Subcutaneous adipose tissue (tissue), 4 donors: Measurements from ENCODE around the gene ATL1. TPM values are rescaled to one million over a fixed set of nuclear protein-coding genes. Genes with fewer than 3 reads are reported as not detected.

Source experiments
- total RNA-seq, 4 donors: library from RNA; depleted of rRNA; stranded (reverse); fragments of >200 nt; gene quantifications; one replicate each; pipeline ENCODE4 v1.1.0, GENCODE V29; 2016
- TF ChIP-seq, protein P1 (sequence below): fragments of 450-650 bp; IDR thresholded peaks from one replicate; pipeline ENCODE4 v1.5.1; 2016; ENCODE audit warnings: low read depth, mild to moderate bottlenecking, control low read depth, antibody characterized with exemption, moderate library complexity

Gene ATL1
- total RNA-seq, 4 donors from 2014 or later, result 2.4 to 5.4 (median 4.9) TPM

DNA sequence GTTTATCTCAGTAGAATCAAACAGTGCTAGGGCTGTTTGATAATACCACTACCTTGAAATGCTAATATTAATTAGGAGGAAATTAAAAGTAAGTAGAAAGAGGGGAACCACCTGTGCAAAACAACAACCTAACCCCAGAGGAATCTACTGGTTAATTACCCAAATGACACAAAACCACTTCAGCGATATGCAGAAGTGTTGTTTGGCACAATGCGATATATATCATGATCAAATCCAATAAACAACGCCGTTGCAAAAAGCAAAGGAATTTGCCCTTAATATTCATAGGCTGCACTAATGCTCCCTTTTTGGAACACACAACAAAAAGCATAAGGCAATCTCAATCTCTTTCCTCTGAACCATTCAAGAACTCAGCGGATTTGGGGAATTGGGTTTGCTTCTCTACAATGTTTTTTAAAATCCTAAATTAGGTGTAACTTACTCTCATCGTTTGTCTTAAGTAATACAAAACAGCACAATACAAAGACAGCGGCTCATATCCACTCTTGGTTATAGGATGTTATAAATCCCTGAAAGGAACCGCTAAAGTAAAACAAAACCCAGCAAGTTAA lies 29.1 kb upstream of the ATL1 start:
- TF ChIP-seq, protein P1, sequence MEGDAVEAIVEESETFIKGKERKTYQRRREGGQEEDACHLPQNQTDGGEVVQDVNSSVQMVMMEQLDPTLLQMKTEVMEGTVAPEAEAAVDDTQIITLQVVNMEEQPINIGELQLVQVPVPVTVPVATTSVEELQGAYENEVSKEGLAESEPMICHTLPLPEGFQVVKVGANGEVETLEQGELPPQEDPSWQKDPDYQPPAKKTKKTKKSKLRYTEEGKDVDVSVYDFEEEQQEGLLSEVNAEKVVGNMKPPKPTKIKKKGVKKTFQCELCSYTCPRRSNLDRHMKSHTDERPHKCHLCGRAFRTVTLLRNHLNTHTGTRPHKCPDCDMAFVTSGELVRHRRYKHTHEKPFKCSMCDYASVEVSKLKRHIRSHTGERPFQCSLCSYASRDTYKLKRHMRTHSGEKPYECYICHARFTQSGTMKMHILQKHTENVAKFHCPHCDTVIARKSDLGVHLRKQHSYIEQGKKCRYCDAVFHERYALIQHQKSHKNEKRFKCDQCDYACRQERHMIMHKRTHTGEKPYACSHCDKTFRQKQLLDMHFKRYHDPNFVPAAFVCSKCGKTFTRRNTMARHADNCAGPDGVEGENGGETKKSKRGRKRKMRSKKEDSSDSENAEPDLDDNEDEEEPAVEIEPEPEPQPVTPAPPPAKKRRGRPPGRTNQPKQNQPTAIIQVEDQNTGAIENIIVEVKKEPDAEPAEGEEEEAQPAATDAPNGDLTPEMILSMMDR, result no peak

DNA sequence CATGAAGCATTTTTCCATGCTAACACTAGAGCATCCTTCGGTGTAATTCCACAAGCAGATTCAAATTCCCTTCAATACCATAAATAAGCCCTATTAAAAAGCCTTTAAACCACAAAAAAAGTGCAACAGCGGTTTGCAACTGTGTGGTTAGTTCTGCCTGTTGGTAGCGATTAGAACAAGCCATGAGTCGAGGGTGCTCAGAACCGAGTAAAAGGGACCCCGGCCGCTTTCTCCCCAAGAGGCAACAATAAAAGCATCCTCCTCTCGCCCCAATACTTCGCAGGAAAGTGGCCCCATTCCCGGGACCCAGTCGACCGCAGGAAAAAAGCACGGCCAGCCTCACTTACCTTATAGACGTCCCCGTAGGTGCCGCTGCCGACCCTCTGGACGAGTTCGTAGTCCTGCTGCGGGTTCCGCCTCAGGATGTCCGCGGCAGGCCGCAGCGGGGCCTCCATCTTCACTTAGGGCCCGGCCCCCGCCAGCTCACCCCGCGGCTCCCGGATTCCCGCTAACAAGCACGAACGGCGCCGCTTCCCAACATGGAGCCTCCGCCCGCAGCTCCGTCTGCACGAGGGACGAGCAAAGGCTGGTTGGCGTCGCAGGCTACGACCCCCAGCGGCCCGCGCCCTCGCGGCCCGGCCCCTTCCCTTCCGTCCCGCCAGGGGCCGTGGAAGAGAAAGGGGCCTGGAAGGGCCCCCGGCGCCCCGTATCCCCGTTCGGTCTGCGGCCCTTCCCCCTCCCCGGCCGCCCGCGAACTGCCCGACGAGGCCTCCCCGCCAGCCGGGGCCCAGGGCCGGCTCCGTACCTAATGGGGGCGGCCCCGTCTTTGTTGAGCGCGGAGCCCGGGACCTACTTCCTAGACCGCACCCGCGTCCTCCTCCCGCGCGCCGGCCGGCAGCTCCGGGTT lies 28.1 kb upstream of the ATL1 start:
- TF ChIP-seq, protein P1, result no peak

DNA sequence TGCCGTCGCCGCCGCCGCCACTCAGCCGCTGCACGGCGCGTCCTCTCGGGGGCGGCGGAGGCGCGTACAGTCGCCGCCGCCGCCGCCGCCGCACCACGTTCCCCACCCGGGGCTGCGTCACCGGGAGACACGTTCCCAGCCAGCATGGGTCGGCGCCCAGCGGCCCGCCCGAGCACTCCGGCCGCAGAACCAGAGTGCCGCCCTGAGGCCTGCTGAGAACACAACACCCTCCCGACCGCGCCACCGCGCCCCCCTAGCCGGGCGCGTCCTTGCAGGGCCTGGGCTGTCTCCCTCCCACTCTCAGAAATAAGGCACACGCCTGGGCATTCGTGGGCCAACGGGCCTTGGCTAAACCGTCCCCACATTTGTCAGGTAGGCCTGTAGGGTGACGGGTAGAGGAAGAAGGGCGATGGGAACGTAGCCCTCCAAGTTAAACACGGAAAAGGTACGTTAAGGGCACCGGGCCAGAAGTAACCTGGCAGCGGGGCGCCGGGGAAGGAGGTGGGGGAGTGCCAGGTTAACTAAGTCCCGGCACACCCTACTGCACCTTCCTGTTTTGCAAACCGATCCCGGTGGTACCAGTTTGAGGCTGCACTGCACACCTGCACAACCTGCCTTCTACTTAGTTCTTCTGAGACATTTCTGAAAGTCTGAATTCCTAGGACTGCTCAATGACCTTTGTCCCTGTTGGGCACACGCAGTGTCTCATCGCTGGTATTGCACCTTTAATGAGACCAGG lies 27.3 kb upstream of the ATL1 start, which contains the start of gene MAP4K5:
TSS of gene MAP4K5 (minus strand) at position 68 of the 739 bp plus-strand sequence. CDS start 520 bp downstream, outside the sequence.
- TF ChIP-seq, protein P1, result no peak

DNA sequence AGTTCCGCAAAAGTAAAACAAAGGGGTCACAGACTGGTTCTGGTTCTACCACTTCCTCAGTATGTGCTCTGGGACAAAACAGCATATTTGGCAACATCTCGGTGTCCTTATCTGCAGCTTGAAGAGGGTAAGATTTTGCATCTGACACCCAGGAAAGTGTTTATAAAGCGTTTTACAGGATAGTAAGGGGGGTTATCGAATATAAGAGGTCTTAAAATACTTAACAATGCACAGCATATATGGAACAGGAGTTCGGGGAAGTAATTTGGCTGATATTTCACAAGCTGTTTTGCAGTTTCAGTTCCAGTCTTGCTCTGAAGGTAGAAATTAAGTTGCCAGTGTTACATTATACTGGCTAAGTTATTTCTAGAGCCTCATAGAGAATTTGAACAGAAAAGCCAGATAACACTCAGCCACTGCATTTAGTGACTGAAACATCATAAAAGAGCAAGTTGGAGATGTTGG lies 26.7 kb upstream of the ATL1 start:
- TF ChIP-seq, protein P1, result no peak

DNA sequence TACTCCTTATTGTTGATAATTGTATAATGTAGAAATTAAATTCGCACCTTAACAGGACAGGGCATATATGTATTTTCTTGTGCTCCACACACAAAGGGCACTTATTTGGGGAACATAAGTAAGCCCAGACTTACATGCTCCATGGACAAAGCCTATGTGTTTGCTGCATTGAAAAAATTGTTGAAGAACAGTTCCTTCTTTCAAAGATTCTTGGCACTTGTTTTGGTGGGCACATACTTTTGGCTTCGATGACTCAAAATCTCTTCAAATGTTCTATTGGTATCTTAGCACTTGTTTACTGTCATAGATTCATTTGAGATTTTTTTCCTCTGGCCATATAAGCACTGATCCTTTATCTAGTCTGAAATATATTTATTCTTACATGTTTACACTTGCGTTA lies 26.1 kb upstream of the ATL1 start:
- TF ChIP-seq, protein P1, result no peak

DNA sequence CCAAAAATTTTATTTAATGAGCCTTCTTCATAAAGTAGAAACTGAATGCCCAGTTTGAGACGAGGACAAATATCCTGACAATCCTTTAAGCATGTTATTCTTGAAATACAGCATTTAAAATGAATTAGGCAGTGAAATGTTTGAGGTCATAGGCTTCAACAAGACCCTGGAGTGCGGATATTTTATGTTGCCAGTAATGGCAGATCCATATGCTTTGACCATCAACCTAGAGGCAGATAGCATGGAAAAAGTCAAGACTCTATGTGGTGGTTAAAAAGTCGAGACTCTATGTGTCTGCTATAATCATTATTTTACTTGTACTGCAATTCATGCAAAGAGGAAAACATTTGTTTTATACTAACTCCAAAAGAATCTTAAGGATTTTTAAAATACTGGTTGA lies 25.5 kb upstream of the ATL1 start:
- TF ChIP-seq, protein P1, result no peak

DNA sequence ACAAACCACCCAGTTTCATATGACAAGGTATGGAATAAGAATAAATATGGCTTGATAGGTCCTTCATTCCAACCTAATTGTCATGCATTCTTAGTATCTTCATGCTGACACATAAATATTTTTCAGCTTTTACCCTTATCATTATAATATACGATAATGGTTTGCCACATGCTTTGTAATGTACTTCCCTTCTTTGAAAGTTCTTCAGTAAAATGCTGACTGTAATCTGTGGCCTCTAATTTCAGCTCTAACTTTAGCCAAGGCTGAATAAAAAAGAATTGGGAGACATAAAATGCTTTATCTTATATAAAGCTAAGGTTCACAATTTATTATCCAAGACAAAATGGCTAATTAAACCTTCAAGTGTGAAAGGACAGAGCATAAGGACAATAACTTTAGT lies 24.9 kb upstream of the ATL1 start:
- TF ChIP-seq, protein P1, result no peak
